Keratinocyte (primary cell): Measurements from ENCODE around the gene HOXD13. TPM values are rescaled to one million over a fixed set of nuclear protein-coding genes. Genes with fewer than 3 reads are reported as not detected.
A peak's percentile ranks its signal among the peaks of the same experiment; 100 is the strongest.

Source experiments
- DNase-seq: peaks from one replicate; pipeline ENCODE4 v3.0.0-alpha.2; 2011; ENCODE audit warnings: low read depth, missing footprints, low spot score
- FAIRE-seq: peaks from 2 replicates; lab custom pipeline; 2011; peaks lifted over from hg19 to GRCh38; lab: Jason Lieb, UNC
- H2AFZ ChIP-seq: 2 replicates; pipeline ENCODE4 v1.6.0; 2012; ENCODE audit warnings: low read length, control low read depth, inconsistent platforms; ENCODE audit not compliant: control insufficient read depth
- H3K27ac ChIP-seq: 2 replicates; pipeline ENCODE4 v1.5.1; 2011; ENCODE audit warnings: low read length; ENCODE audit not compliant: control insufficient read depth, insufficient read depth
- H3K27me3 ChIP-seq: 3 replicates; pipeline ENCODE4 v1.6.0; 2011; ENCODE audit warnings: low read length; ENCODE audit not compliant: control insufficient read depth, insufficient read depth; ENCODE audit errors: extremely low read depth
- H3K36me3 ChIP-seq, 2 experiments: 2 replicates in 1 of 2; 3 replicates in 1 of 2; pipeline ENCODE4 v1.5.1; 2011; ENCODE audit warnings: low read length in 2 of 2, mild to moderate bottlenecking in 1 of 2; ENCODE audit not compliant: control insufficient read depth in 2 of 2, insufficient read depth in 2 of 2; ENCODE audit errors: extremely low read depth in 1 of 2
- H3K4me1 ChIP-seq: 3 replicates; pipeline ENCODE4 v1.5.1; 2011; ENCODE audit warnings: low read length; ENCODE audit not compliant: control insufficient read depth, insufficient read depth; ENCODE audit errors: extremely low read depth
- H3K4me2 ChIP-seq: 3 replicates; pipeline ENCODE4 v1.6.0; 2011; ENCODE audit warnings: low read depth, low read length; ENCODE audit not compliant: control insufficient read depth, insufficient read depth; ENCODE audit errors: extremely low read depth
- H3K4me3 ChIP-seq, 3 experiments: fragments of 200-600 bp in 1 of 3; sonication (generic) in 1 of 3; 2 replicates in 2 of 3; 3 replicates in 1 of 3; pipeline ENCODE4 v1.5.1; 2011 to 2016; ENCODE audit warnings: low read length in 3 of 3, mild to moderate bottlenecking in 3 of 3, control low read depth in 2 of 3, inconsistent platforms in 1 of 3, low read depth in 1 of 3, mixed read lengths in 1 of 3, mixed run types in 1 of 3, moderate library complexity in 1 of 3; ENCODE audit not compliant: control insufficient read depth in 2 of 3, insufficient read depth in 2 of 3; ENCODE audit errors: extremely low read depth in 1 of 3
- H3K79me2 ChIP-seq: 2 replicates; pipeline ENCODE4 v1.6.0; 2012; ENCODE audit warnings: low read length; ENCODE audit not compliant: control insufficient read depth, insufficient read depth
- H3K9ac ChIP-seq: 3 replicates; pipeline ENCODE4 v1.6.0; 2011; ENCODE audit warnings: low read length; ENCODE audit not compliant: control insufficient read depth, insufficient read depth; ENCODE audit errors: extremely low read depth
- H3K9me1 ChIP-seq: 3 replicates; pipeline ENCODE4 v1.6.0; 2011; ENCODE audit warnings: low read length; ENCODE audit not compliant: control insufficient read depth, insufficient read depth; ENCODE audit errors: extremely low read depth
- H3K9me3 ChIP-seq: 2 replicates; pipeline ENCODE4 v1.5.1; 2012; ENCODE audit warnings: low read depth, low read length; ENCODE audit not compliant: control insufficient read depth
- H4K20me1 ChIP-seq: 3 replicates; pipeline ENCODE4 v1.6.0; 2011; ENCODE audit warnings: low read length; ENCODE audit not compliant: control insufficient read depth, insufficient read depth; ENCODE audit errors: extremely low read depth
- CTCF ChIP-seq, 3 experiments: IDR thresholded peaks in 1 of 3; conservative IDR thresholded peaks in 1 of 3; optimal IDR thresholded peaks in 1 of 3; 2 replicates in 2 of 3; 3 replicates in 1 of 3; pipeline versions ENCODE3 to v1.5.1; 2011; ENCODE audit warnings: low read length in 3 of 3, mild to moderate bottlenecking in 3 of 3, moderate library complexity in 2 of 3, control low read depth in 1 of 3, inconsistent platforms in 1 of 3; ENCODE audit not compliant: insufficient read depth in 2 of 3; ENCODE audit errors: extremely low read depth in 1 of 3
- EZH2 ChIP-seq: IDR thresholded peaks from one replicate; pipeline ENCODE4 v1.6.1; 2012; ENCODE audit warnings: inconsistent platforms, mild to moderate bottlenecking, low read length, moderate library complexity
- dilution Hi-C: fragments of 300-500 bp; cut with MboI; formaldehyde crosslinking; loops from one replicate; pipeline ENCODE4 v1.7.0; 2020; ENCODE audit warnings: low sequenced_read_pairs; ENCODE audit not compliant: extremely low pct_ligation_motif_present
- polyA plus RNA-seq, 5 experiments: library from polyadenylated mRNA; depleted of rRNA in 3 of 5; stranded (reverse) in 3 of 5; stranded (forward) in 1 of 5; unstranded in 1 of 5; fragments of >200 nt; gene quantifications; 1 replicate in 1 of 5; 2 replicates in 3 of 5; 3 replicates in 1 of 5; pipeline versions ENCODE4 v1.2.1 to v1.2.3, GENCODE V29; 2011 to 2012; ENCODE audit warnings: missing spikeins in 2 of 5, low read depth in 1 of 5, low replicate concordance in 1 of 5

The HOXD13 gene
- polyA plus RNA-seq, 1 donor (not counting 4 experiments of a cell fraction or from before 2014, with no cell fraction given) = not detected

GRCh38 chr2:176132205-176133171, 40.0 kb downstream of the HOXD13 start:
- H2AFZ ChIP-seq = no peak overlapping the region
- TF ChIP-seq EZH2 (peak; percentile 34), CTCF (optimal IDR thresholded peaks at IDR 0.05 in 1 of 3, IDR thresholded peaks at IDR 0.05 in 1 of 3, conservative IDR thresholded peaks at IDR 0.05 in 1 of 3; ENCODE audit: extremely low read depth in 1 of 3, insufficient read depth in 2 of 3, low read length in 3 of 3) (no peak)
- dilution Hi-C loops = no loop called here
- DNase-seq = no peak
- H3K4me3 ChIP-seq = no peak overlapping the region
- H3K9me1 ChIP-seq = no peaks in the 10 kb centered on the region
- H3K79me2 ChIP-seq = no peaks in the 10 kb centered on the region
- no peaks in the 10 kb centered on the region for H4K20me1 ChIP-seq
- no peaks in the 10 kb centered on the region for H3K4me1 ChIP-seq
- H3K9ac ChIP-seq = no peak overlapping the region
- H3K27me3 ChIP-seq = peaks cover 97% of the 10 kb centered on the region
- no peaks in the 10 kb centered on the region for H3K36me3 ChIP-seq
- H3K27ac ChIP-seq = no peak overlapping the region
- no peak for FAIRE-seq
- no peak overlapping the region for H3K4me2 ChIP-seq
- H3K9me3 ChIP-seq = no peaks in the 10 kb centered on the region

GRCh38 chr2:176133389-176133788, 40.9 kb downstream of the HOXD13 start:
- DNase-seq = no peak
- Histone ChIP-seq H3K4me2 (no peak overlapping the region), H3K9me1 (no peaks in the 10 kb centered on the region), H3K27me3 (peaks cover 94% of the 10 kb centered on the region), H3K27ac (no peak overlapping the region), H3K9me3 (no peaks in the 10 kb centered on the region), H2AFZ (no peak overlapping the region), H3K4me3 (no peak overlapping the region), H3K79me2 (no peaks in the 10 kb centered on the region), H3K36me3 (no peaks in the 10 kb centered on the region), H4K20me1 (no peaks in the 10 kb centered on the region), H3K9ac (no peak overlapping the region), H3K4me1 (no peaks in the 10 kb centered on the region)
- dilution Hi-C loops = no loop called here
- TF ChIP-seq CTCF (optimal IDR thresholded peaks at IDR 0.05 in 1 of 3, IDR thresholded peaks at IDR 0.05 in 1 of 3, conservative IDR thresholded peaks at IDR 0.05 in 1 of 3; ENCODE audit: extremely low read depth in 1 of 3, insufficient read depth in 2 of 3, low read length in 3 of 3) (no peak), EZH2 (peak; percentile 36)
- FAIRE-seq = no peak
